Thyroid gland (tissue), 4 donors: ENCODE measurements around the gene PTPRZ1. TPM values are rescaled to one million over a fixed set of nuclear protein-coding genes. Genes with fewer than 3 reads are reported as not detected.

Experiments used
- DNase-seq, 2 donors: peaks; one replicate each; pipeline ENCODE4 v3.0.0-alpha.2; 2019
- H3K27ac ChIP-seq, 3 donors: fragments of 200-600 bp; sonication (generic); 1 replicate in 2 of 3; 2 replicates in 1 of 3; pipeline ENCODE4 v1.5.1; 2016 to 2019; ENCODE audit warnings: mild to moderate bottlenecking in 1 of 3, moderate library complexity in 1 of 3
- H3K27me3 ChIP-seq: fragments of 200-600 bp; sonication (generic); one replicate; pipeline ENCODE4 v1.5.1; 2019
- H3K36me3 ChIP-seq, 2 donors: fragments of 200-600 bp; sonication (generic); one replicate each; pipeline ENCODE4 v1.5.1; 2016 to 2019
- H3K4me1 ChIP-seq, 2 donors: fragments of 200-600 bp; sonication (generic); one replicate each; pipeline ENCODE4 v1.5.1; 2017 to 2019
- H3K4me3 ChIP-seq, 3 donors: fragments of 200-600 bp; sonication (generic); replicated peaks in 1 of 3; 1 replicate in 2 of 3; 2 replicates in 1 of 3; pipeline ENCODE4 v1.5.1; 2016; ENCODE audit warnings: mild to moderate bottlenecking in 1 of 3
- H3K9me3 ChIP-seq: fragments of 200-600 bp; sonication (generic); one replicate; pipeline ENCODE4 v1.5.1; 2017
- CTCF ChIP-seq, 6 experiments: fragments of 200-600 bp in 3 of 6; fragments of 450-650 bp in 3 of 6; sonication (generic) in 3 of 6; IDR thresholded peaks; one replicate each; pipeline ENCODE4 v1.5.1; 2016 to 2019; ENCODE audit warnings: antibody characterized with exemption in 6 of 6, mild to moderate bottlenecking in 2 of 6, inconsistent platforms in 1 of 6, moderate library complexity in 1 of 6
- POLR2A ChIP-seq, 2 donors: fragments of 450-650 bp; IDR thresholded peaks; one replicate each; pipeline ENCODE4 v1.6.1; 2017; ENCODE audit warnings: antibody characterized with exemption in 2 of 2, mild to moderate bottlenecking in 2 of 2, moderate library complexity in 1 of 2
- WGBS, 2 donors: methylation state at CpG; one replicate each; pipeline ENCODE4 v1.1.5; 2017; 5-methylcytosine and 5-hydroxymethylcytosine counted together
- intact Hi-C: fragments of 100-400 bp; cut with DNase I; formaldehyde crosslinking; loops from one replicate; pipeline ENCODE4 v1.15.1; 2023
- total RNA-seq, 4 donors: library from RNA; depleted of rRNA; stranded (reverse); fragments of >200 nt; gene quantifications; one replicate each; pipeline ENCODE4 v1.2.3, GENCODE V29; 2016

PTPRZ1 gene
- total RNA-seq, 4 donors from 2014 or later, result 0.10 to 0.67 (median 0.11) TPM; not detected in 1

GRCh38 chr7:121945480-121946236 lies 72.7 kb downstream of the PTPRZ1 start:
- WGBS, 2 donors, result 70 to 81% methylated on average over 1 of the region's 1 CpG
- Histone ChIP-seq H3K27ac (no peak overlapping the region), H3K4me1 (no peaks in the 10 kb centered on the region), H3K9me3 (no peaks in the 10 kb centered on the region), H3K27me3 (no peaks in the 10 kb centered on the region), H3K36me3 (no peaks in the 10 kb centered on the region), H3K4me3 (no peak overlapping the region)
- intact Hi-C loops, result no loop called here
- TF ChIP-seq POLR2A (IDR thresholded peaks at IDR 0.05), result no peak
- TF ChIP-seq CTCF (IDR thresholded peaks at IDR 0.05), result no peak
- no peak for DNase-seq

GRCh38 chr7:121953164-121953563 lies 80.2 kb downstream of the PTPRZ1 start:
- TF ChIP-seq CTCF (IDR thresholded peaks at IDR 0.05), result no peak
- TF ChIP-seq POLR2A (IDR thresholded peaks at IDR 0.05), result no peak

GRCh38 chr7:121953601-121954000 lies 80.6 kb downstream of the PTPRZ1 start:
- no peaks in the 10 kb centered on the region for H3K4me1 ChIP-seq
- 77 to 82% methylated on average over 5 of the region's 5 CpGs for WGBS, 2 donors
- H3K9me3 ChIP-seq, result no peaks in the 10 kb centered on the region
- H3K36me3 ChIP-seq, result no peaks in the 10 kb centered on the region
- no peak overlapping the region for H3K4me3 ChIP-seq
- H3K27me3 ChIP-seq, result no peaks in the 10 kb centered on the region
- no peak for DNase-seq
- intact Hi-C loops, result no loop called here
- TF ChIP-seq POLR2A (IDR thresholded peaks at IDR 0.05) (no peak), CTCF (IDR thresholded peaks at IDR 0.05) (no peak)
- no peak overlapping the region for H3K27ac ChIP-seq

More at GRCh38 chr7:121953164-121953563, 80.2 kb downstream of the PTPRZ1 start:
- intact Hi-C loops, result no loop called here
- Histone ChIP-seq H3K4me3 (no peak overlapping the region), H3K4me1 (no peaks in the 10 kb centered on the region), H3K9me3 (no peaks in the 10 kb centered on the region), H3K27me3 (no peaks in the 10 kb centered on the region), H3K36me3 (no peaks in the 10 kb centered on the region), H3K27ac (no peak overlapping the region)
- no peak for DNase-seq

- WGBS, 2 donors, result 93 to 94% methylated on average over 1 of the region's 1 CpG
- no peaks in the 10 kb centered on the region for H3K9me3 ChIP-seq
- H3K27me3 ChIP-seq, result no peaks in the 10 kb centered on the region
- no peaks in the 10 kb centered on the region for H3K4me1 ChIP-seq
- no peak for DNase-seq
- H3K36me3 ChIP-seq, result no peaks in the 10 kb centered on the region
- H3K4me3 ChIP-seq, result no peak overlapping the region
- intact Hi-C loops, result no loop called here
- TF ChIP-seq POLR2A (IDR thresholded peaks at IDR 0.05), result no peak
- no peak for TF ChIP-seq CTCF (IDR thresholded peaks at IDR 0.05)
- H3K27ac ChIP-seq, result no peak overlapping the region
These were observed 81.8 kb downstream of the PTPRZ1 start for GRCh38 chr7:121954803-121955202.

GRCh38 chr7:121957626-121958025 lies 84.7 kb downstream of the PTPRZ1 start:
- TF ChIP-seq CTCF (IDR thresholded peaks at IDR 0.05) (no peak), POLR2A (IDR thresholded peaks at IDR 0.05) (no peak)
- 63 to 76% methylated on average over 1 of the region's 1 CpG for WGBS, 2 donors
- intact Hi-C loops, result no loop called here
- H3K4me3 ChIP-seq, result no peak overlapping the region
- H3K4me1 ChIP-seq, result no peaks in the 10 kb centered on the region
- no peaks in the 10 kb centered on the region for H3K9me3 ChIP-seq
- no peak overlapping the region for H3K27ac ChIP-seq
- no peaks in the 10 kb centered on the region for H3K27me3 ChIP-seq
- DNase-seq, result no peak
- no peaks in the 10 kb centered on the region for H3K36me3 ChIP-seq
